HG03354 (cell line): ENCODE results near the gene MYH9.

Experiments
- ATAC-seq: cut with Tn5 transposase; IDR thresholded peaks from one replicate; pipeline ENCODE4 v1.9.1; 2021; ENCODE audit warnings: mild to moderate bottlenecking; ENCODE audit not compliant: unreplicated experiment, poor library complexity, severe bottlenecking

MYH9 gene

DNA sequence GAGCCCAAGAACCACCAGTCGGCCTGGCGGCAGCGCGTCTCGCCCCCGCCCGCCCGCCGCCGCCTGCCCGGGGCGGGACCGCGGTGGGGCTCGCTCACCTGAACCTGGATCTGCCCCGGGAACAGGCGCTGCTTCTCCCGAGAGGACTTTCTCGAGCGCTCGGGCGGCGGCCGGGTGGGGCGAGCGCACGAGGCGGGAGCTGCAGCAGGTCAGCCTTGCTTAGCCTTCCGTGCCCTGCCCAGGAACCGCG is 133 bp downstream of the MYH9 start:
- no peak for ATAC-seq

DNA sequence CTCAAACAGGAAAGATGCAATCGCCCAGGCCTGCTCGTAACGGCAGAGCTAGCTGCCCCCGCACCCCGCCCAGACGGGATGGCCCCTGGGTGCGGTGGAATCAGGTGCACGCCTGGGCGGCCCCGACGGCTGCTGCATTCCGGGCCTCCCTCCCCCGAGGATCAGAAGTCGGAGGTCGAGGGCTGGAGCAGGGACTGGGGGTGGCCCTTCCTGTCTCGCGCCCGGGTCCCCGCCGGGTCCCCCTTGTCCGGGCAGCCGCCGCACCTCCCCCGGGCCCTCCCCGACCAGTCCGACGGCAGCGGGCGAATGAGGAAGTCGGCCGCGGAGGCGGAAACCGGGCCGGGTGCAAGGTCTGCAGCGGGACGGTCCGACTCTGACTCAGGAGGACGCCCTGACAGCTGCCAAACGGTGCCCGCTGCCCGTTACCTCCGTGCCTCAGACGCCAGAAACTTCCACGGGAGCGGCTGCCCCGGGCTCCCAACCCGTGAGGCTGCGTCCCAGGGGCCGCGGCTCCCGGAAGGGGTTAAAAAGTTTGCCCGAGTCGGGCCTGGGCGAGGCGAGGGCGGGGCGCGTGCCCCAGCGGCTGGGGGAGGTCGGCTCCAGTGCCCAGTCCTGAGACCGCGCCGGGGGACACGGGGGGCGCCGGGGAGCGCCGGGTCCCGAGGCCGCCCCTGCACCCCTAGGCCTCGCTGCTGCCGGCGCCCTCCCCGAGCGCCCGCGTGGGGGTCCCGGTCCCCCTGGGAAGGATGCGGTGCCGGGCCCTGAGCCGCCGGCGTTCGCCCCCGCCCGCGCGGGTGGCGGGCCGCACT is 663 bp downstream of the MYH9 start:
- peak; percentile 25 for ATAC-seq

DNA sequence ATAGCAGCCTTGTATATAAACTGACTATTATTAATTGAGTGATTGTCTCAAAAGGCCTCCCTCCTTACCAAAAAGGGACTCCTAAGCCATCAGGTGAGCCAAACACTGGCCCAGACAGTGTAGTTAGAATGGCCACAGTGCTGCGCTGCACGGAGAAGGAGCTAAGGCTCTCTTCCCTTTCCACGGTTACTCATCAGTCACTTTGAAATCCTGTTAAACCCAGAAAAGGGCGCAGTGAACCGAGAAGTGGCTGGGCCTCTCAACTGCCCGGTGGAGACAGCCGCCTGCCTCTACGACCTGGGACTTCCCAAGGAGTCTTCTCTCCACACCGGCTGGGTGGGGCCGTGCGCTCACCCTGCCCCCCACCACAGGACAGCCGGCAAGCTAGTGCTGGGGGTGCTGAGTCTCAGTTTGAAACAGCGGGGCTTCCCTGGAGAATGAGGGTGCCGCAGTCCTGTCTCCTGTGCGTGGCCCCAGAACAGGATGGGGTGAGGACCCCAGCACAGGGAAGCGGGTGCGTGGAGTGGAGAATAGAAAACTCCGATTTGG is 1.3 kb downstream of the MYH9 start:
- ATAC-seq = peak; percentile 22

DNA sequence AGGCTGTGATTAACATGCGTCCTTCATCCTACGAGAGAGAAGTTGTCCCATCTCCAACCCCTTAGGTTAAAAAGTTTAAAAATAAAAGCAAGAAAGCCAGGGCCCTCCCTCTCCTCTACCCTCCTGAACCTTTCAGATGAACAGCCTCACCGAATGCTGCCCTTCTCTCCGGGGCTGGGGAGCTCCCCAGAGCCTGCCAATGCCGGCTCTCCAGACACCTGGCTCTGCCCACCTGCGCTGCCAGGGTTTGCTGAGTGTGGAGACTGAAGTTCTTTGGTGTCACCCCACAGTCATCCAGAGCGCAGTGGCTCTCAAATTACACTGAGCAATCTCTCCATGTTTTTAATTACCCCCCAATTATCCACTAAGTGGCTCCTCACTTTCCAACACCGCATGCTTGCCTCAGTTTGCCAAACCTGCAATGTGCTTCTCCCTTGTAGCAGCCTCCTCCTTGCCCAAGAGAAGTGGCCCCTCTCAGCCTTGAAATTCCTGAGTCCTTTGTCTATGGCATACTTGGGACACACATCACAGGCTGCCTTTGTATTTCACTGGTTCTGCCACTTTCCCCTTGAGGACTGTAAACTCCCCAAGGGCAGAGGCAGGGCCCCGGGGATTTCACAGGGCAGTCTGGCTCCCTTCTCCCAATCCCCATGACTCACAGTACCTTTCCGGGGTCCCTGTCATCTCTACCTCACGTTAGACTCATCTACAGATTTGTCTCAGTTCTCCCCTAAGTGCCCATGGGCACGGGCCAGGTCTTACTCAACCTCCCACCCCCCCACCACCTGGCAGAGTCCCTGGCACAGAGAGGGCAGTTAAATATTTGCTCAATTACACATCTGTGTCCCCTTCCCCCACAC is 2.0 kb downstream of the MYH9 start:
- ATAC-seq = no peak

DNA sequence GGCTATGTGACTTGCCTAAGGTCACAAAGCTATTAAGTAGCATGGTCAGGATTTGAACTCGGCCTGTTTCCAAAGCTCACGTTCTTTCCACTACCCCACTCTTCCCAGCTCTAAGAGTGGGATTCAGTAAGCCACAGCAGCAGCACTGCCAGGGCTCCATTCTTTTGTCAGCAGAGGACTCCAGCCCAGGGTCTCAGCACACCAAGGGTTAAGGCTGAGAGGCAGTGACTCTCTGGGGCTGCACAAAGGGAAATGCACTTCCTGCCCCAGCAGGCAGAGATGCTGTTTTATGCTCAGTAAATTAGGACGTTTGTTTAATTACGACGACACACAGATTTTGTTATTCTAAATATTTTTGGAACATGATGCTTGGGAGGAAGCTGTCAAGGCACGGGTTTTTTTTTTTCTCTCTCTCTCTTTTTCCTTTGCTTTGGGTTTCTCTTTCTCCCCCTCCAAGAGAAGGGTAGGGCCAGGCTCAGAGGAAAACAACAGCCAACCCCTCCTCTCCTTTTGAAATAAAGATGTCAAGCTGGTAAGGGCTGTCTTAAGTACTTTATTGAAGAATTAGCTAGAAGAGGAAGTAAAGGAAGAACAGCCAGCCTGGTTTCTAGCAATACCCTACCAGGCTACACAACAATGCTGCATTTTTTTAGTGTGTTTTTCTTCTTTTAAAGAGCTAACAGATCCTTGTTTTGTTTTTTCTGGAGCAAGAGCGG is 2.8 kb downstream of the MYH9 start:
- no peak for ATAC-seq

DNA sequence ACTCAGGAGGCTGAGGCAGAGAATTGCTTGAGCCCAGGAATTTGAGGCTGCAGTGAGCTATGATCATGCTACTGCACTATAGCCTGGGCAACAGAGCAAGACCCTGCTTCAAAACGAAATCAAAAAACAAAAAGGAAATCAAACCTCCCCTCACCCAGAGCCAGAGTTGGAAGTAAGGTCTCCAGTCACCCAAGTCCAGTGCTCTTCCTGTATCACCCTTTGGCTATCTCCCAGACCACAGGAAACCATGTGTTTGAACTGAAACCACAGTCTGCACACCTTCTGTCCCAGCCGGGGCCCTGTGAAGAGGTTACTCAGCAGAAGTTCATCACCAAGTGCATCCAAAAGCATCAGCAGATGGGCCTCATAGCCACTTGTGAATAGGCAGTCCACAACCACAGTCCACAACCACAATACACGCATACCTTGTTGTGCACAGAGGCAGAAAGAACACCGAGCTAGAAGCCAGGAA is 4.6 kb downstream of the MYH9 start:
- no peak for ATAC-seq

DNA sequence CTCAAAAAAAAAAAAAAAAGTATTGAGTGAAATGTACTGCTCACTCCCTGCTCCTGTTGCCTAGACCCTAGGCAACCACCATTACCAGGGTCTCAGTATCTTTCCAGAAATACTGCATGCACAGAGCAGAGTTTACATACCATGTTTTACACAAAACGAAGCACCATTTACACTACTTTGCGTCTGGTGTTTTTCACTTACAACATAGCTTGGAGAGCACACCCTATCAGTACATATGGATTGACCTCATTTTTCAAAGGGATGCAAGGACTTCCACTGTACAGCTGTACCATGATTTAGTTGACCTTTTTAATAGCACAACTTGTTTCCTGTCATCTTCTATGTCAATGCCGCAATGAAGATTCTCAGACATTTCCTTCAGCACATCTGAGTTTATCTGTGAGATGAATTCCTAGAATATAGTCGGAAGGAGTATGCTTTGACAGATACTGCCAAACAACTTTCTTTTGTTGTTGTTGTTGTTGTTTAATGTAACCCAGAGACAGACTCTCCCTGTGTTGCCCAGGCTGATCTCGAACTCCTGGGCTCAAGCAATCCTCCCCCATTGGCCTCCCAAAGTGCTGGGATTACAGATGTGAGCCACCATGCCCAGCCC is 6.1 kb downstream of the MYH9 start:
- no peak for ATAC-seq

DNA sequence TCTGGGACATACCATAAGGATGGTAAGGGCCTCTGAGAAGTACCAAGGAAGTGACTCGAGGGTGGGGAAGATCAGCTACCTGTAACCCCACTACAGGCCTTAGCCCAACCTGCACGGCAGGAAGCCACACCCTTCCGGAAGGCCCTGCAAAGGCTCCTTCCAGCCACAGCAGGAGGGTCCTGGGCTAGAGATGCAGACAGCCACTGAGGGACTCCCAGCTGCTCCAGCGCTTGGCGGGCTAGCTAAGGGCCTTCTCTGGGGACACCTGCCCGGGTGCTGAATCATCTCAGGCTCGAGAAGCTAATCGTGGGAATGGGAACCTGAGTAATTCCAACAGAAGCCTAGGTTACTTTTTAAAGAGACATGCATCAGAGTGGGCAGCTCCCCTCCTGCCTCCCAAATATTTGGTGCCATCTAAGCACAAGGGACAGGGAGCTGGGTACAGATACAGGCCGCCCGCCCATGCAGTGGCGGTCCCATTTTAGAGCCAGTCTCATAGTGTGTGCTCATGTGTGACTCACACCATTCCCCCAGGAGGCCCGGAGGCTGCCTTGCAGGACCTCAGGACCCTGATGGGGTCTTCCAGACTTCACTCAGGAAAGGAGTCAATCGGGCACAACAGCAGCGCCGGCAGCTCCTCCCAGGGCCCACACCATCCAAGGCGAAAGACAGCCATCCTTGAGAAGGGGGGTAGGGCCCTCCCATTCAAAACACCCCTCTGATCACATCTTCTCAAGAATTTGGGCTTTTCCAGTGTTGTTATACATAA is 8.0 kb downstream of the MYH9 start:
- ATAC-seq = no peak

DNA sequence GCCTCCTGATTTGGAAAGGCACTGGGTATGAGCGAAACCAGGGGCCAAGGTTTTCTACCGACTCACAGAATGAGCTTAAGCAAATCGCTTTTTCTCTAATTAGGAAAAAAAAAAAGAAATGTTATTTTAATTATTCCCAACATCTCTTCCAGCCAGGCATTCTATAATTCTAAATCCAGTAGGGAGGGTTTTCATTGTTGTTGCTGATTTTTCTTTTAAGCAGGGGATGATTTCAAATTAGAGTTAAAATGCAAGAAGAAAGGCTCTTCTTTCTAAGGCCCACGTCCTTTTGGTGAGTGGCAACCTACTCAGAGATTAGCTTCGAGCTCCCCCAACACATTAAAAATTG is 8.9 kb downstream of the MYH9 start:
- no peak for ATAC-seq

DNA sequence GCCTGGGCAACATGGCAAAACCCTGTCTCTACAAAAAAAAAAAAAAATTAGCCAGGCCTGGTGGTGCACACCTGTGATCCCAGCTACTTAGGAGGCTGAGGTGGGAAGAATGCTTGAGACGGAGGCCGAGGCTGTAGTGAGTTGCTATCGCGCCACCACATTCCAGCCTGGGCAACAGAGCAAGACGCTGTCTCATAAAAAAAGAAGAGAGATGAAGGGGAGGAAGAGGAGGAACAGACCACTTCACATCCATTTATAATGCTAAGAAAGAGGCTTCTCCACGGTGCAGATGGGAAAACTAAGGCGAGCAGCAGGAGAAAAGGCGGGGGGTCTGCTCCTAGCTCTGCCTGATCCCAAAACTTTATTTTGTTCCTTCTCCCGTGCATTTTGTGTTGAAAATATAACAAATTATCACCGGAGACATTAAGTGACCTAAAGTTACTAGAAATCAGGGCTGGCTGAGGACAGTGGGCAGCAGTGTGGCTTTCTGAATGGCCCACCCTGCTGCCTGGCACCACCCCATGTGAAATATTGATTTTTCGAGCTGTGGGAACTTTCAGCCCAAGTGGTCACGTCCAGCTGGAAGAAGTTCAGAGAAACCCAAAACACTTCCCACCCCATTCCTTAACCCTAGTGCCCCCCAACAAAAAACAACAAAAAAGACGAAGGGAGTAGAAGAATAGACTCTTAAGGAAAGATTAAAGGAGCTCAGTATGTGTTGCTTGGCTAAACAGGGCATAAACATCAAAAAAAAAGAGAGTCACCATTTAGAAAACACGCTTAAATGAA is 9.5 kb downstream of the MYH9 start:
- ATAC-seq = no peak

DNA sequence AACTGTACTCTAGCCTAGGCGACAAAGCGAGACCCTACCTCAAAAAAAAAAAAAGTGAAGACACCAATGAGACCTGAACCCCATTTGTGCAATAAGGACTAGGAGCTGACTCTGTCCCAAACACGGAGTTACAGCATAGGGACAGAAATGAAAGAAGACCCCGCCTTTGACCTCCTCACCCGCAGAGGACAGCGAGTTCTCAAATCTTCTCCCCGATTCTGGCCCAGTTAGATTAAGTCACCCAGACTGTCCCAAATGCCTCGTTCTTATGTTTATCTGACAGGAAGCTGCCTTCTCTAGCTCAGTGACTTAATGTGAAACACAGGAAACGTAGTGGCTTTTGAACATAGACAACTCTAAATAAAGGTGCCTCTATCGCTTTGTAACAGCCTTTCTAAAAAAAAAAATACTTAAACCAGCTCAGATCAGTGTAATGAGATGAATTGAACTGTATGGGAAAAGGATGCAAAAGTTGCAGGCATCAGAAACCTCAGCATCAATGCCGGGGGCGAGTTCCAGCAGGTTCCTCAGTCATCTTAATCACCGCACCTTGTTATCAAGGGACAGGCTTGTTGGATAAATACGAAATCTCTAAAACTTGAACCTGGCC is 10.6 kb downstream of the MYH9 start:
- no peak for ATAC-seq

DNA sequence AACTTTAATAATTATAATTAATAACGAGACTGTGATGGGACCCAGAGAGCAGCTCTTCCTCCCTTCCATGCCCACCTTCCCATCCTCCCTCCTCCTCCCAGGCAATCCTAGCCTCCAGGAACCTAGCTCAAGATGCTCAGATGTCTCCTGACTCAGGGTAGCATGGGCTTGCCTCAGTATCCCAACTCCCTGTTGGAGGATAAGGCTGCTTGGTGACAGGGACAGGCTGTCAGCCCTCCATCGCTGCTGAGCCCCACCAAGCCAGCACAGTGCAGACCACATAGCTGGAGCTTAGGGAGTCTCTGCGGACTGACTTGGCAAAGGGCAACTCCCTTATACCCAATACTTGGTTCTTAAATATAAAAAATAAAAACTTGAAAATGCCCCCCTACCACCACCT is 11.5 kb downstream of the MYH9 start:
- no peak for ATAC-seq

DNA sequence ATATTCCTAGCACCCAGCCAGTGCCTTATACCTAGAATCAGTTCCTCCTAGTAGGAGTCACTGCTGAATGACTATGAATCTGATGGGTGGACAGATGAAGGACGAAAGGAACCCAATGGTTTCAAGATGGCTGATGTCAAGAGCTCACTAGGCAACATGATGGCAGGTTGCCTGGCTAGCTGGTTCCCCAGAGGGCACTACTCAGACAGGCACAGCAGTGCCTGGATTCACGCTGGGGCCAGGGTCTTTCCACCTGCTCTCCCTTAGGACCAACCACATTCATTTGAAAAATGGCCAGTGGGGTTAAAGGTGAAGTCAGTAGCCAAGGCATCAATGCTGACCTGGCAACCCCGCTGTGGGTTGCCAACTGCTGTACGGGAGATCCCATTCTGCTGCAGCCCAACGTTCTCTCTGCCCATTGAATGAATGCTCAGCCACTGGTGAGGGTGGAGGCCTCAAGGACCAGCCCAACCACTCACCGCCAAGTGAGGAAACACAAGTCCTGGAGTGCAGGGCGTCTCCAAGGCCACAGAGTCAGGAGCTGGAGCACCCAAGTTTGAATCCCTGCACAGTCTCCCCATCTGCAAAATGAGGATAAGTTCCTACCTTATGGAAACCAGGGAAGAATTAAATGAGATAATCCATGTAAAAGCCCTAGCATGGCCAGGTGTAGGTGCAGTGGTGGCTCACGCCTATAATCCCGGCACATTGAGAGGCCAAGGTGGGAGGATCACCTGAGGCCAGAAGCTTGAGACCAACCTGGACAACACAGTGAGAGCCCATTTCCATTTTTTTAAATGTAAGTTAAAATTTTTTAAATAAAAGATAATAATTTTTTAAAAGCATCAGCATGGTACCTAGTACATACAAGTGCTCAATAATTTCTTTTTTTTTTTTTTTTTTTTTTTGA is 12.4 kb downstream of the MYH9 start:
- ATAC-seq = no peak

DNA sequence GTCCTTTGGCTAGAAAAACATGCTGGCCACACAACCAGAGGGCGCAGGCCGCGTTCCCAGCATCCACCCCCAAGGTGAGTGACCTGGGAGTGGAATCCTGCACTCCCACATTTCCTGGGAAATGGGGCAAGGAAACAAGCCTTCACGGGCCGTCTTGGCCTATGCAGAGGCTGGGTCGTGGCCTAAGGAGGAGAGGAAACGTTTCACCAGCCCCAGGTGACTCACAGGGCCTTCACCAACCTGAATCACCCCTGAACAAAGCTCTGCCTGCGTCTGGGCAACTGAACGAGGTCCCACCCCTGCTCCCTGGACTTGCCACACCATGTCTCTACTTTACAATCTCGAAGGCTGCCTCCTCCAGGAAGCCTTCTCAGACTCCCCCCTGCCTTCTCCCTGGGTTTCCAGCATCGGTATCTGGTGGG is 13.2 kb downstream of the MYH9 start:
- no peak for ATAC-seq

DNA sequence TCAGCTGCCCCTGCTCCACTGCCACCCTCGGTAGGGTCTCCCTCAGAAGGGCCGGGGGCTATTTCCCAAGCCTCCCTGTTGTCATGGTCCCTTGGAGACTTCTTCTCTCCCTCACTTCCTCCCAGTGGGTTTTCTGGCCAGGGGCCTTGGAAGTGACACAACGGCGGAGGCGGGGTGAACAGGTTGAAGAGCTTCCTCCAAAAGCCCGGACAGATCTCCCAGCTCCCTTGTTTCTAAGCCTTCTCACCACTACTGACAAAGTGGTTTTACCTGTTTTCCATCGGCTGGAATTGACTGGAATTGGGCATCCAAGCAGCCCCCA is 14.5 kb downstream of the MYH9 start:
- no peak for ATAC-seq

DNA sequence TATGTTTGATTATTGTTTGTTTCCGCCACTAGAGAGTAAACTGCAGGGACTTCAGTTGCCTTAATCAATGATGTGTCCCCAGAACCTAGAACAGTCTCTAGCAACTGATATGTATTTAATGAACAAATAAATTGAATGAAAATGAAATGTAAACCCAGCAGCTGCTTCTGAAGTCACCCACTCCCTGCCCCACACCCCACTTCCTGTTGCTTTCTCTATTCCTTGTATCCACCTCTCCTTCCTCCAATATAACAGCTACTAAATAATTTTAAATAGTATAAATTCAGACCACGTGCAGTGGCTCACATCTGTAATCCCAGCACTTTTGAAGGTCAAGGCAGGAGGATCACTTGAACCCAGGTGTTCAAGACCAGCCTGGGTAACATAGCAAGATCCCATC is 15.8 kb downstream of the MYH9 start:
- ATAC-seq = no peak
